HepG2 (cell line): ENCODE results near the gene MTHFR. TPM values are rescaled to one million over a fixed set of nuclear protein-coding genes. Genes with fewer than 3 reads are reported as not detected.

ENCODE experiments used
- ATAC-seq: fragments of 200-7000 bp; cut with Tn5 transposase; 3 replicates; pipeline ENCODE4 v1.9.1; 2020; ENCODE audit warnings: mild to moderate bottlenecking, moderate library complexity
- BruUV-seq: library from RNA; stranded (reverse); fragments of 400-500 nt; replicated peaks from 2 replicates; lab custom pipeline; 2021; lab: Mats Ljungman, UMichigan
- CTCF ChIA-PET: fragments of 300-600 bp; formaldehyde crosslinking; extraction: SDS; loops from one replicate; lab custom pipeline; 2021; ENCODE audit warnings: low total read pairs, inconsistent platforms, low intra/inter-chr PET ratio; lab: Yijun Ruan, JAX
- POLR2A ChIA-PET: fragments of 350-600 bp; sonication (Branson Sonifier 250); formaldehyde crosslinking; loops from one replicate; lab custom pipeline; 2020; ENCODE audit warnings: antibody characterized with exemption, inconsistent platforms; lab: Yijun Ruan, JAX
- DNase-seq: peaks from one replicate; pipeline ENCODE4 v3.0.0-alpha.2; 2015; ENCODE audit warnings: low spot score
- FAIRE-seq: peaks from 3 replicates; lab custom pipeline; 2011; peaks lifted over from hg19 to GRCh38; lab: Jason Lieb, UNC
- H2AFZ ChIP-seq: one replicate; pipeline ENCODE4 v1.6.1; 2011; ENCODE audit warnings: low read length, inconsistent platforms
- H3K27ac ChIP-seq: fragments of 300-600 bp; 3 replicates; pipeline ENCODE4 v1.8.0; 2011; ENCODE audit warnings: mixed run types, mild to moderate bottlenecking, mixed read lengths, low read length, inconsistent platforms; ENCODE audit not compliant: insufficient read depth; ENCODE audit errors: extremely low read length
- H3K27me3 ChIP-seq, 2 experiments: fragments of 200-600 bp in 1 of 2; 2 replicates in 1 of 2; 3 replicates in 1 of 2; pipeline versions ENCODE4 v1.6.0 to v1.8.0; 2011; ENCODE audit warnings: low read length in 2 of 2, mild to moderate bottlenecking in 2 of 2, moderate library complexity in 2 of 2, inconsistent platforms in 1 of 2; ENCODE audit not compliant: insufficient read depth in 2 of 2, control insufficient read depth in 1 of 2
- H3K36me3 ChIP-seq, 2 experiments: fragments of 200-600 bp in 1 of 2; replicated peaks in 1 of 2; 2 replicates in 1 of 2; 3 replicates in 1 of 2; pipeline versions ENCODE4 v1.5.1 to v1.8.0; 2011; ENCODE audit warnings: low read length in 2 of 2, inconsistent platforms in 1 of 2; ENCODE audit not compliant: insufficient read depth in 2 of 2, control insufficient read depth in 1 of 2
- H3K4me1 ChIP-seq: 2 replicates; pipeline ENCODE4 v1.5.1; 2012; ENCODE audit warnings: low read length, inconsistent platforms; ENCODE audit not compliant: insufficient read depth
- H3K4me2 ChIP-seq: 2 replicates; pipeline ENCODE4 v1.6.0; 2011; ENCODE audit warnings: low read depth, low read length, inconsistent platforms
- H3K4me3 ChIP-seq, 3 experiments: fragments of 200-600 bp in 1 of 3; sonication (generic), shearing (Covaris generic) in 1 of 3; replicated peaks in 1 of 3; 2 replicates each; pipeline ENCODE4 v1.5.1; 2011 to 2016; ENCODE audit warnings: low read length in 3 of 3, inconsistent platforms in 2 of 3, low read depth in 2 of 3, mild to moderate bottlenecking in 2 of 3, control low read depth in 1 of 3, mixed read lengths in 1 of 3; ENCODE audit not compliant: insufficient read depth in 1 of 3
- H3K79me2 ChIP-seq: one replicate; pipeline ENCODE4 v1.6.1; 2011; ENCODE audit warnings: low read length, inconsistent platforms; ENCODE audit not compliant: insufficient read depth
- H3K9ac ChIP-seq: 2 replicates; pipeline ENCODE4 v1.6.0; 2011; ENCODE audit warnings: mild to moderate bottlenecking, low read depth, low read length, inconsistent platforms; ENCODE audit not compliant: insufficient read depth
- H3K9me3 ChIP-seq: 2 replicates; pipeline ENCODE4 v1.5.1; 2012; ENCODE audit warnings: mild to moderate bottlenecking, low read length
- H4K20me1 ChIP-seq: 2 replicates; pipeline ENCODE4 v1.6.0; 2011; ENCODE audit warnings: inconsistent platforms, mild to moderate bottlenecking, low read length, moderate library complexity; ENCODE audit not compliant: insufficient read depth
- CHD4 ChIP-seq: fragments of 200-600 bp; sonication (generic); IDR thresholded peaks from 2 replicates; pipeline ENCODE4 v1.7.0; 2017; ENCODE audit warnings: mild to moderate bottlenecking, low read length, borderline replicate concordance
- ZNF629 ChIP-seq: sonication (generic); formaldehyde crosslinking; conservative IDR thresholded peaks from 2 replicates; pipeline ENCODE4 v1.5.0; 2020; ENCODE audit warnings: missing genetic modification reagents
- WGBS: methylation state at CpG from one replicate; pipeline ENCODE4 v1.1.6; 2017; ENCODE audit warnings: low lambda C conversion rate; 5-methylcytosine and 5-hydroxymethylcytosine counted together
- in situ Hi-C: cut with HindIII; loops from 2 replicates; pipeline ENCODE4 v1.10.0; 2017; ENCODE audit warnings: low pct_unique_long_range_greater_than_20kb; ENCODE audit not compliant: extremely low pct_ligation_motif_present
- intact Hi-C: fragments of 100-400 bp; cut with micrococcal nuclease; formaldehyde crosslinking; loops from one replicate; pipeline ENCODE4 v1.10.0; 2022; ENCODE audit not compliant: unreplicated experiment
- polyA plus RNA-seq, 8 experiments: library from polyadenylated mRNA; depleted of rRNA in 3 of 8; stranded (reverse) in 7 of 8; unstranded in 1 of 8; fragments of >200 nt; fragmentation: Illumina TruSeq in 4 of 8; extraction: Trizol in 4 of 8; gene quantifications; 2 replicates each; pipeline versions ENCODE4 v1.2.1 to v1.2.3, GENCODE V29; 2011 to 2016; ENCODE audit warnings: low read depth in 4 of 8, missing spikeins in 1 of 8, mixed read lengths in 1 of 8; ENCODE audit not compliant: insufficient read depth in 1 of 8
- total RNA-seq, 5 experiments: library from RNA; depleted of rRNA; stranded (reverse); fragments of >200 nt; fragmentation: Illumina TruSeq; extraction: Trizol; gene quantifications; 2 replicates each; pipeline ENCODE4 v1.2.3, GENCODE V29; 2016; ENCODE audit warnings: low read depth in 1 of 5
- TF ChIP-seq, protein P1 (sequence below): sonication (generic); formaldehyde crosslinking; conservative IDR thresholded peaks from 2 replicates; pipeline ENCODE4 v1.8.0; 2022; ENCODE audit warnings: low read depth, missing genetic modification reagents
- TF ChIP-seq, protein P2 (sequence below): sonication (generic); formaldehyde crosslinking; IDR thresholded peaks from 2 replicates; pipeline ENCODE4 v1.4.0; 2020; ENCODE audit warnings: mild to moderate bottlenecking, missing genetic modification reagents

The MTHFR gene
- total and polyA plus RNA-seq, 2 of the 13 experiments (the other 11 are each of a cell fraction or from before 2014, with no cell fraction given): 3.8 to 8.2 TPM

DNA sequence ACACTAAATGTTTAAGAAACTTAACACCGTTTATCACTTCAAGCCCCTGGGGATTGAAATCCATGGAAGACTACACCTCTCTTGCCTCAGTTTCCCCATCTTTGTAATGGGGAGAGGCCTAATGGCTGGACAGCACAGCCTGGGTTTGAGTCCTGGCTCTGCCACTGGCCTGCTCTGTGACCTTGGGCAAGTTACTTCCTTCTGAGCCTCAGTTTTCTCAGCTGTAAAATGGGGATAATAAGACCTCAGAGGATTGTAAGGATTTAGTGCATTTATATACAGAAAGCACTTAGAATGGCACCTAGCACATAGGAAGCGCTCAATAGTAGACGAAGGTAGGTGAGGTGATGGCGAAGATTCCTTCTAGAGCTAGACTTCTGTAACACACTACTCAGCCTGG, 64.3 kb downstream of the MTHFR start:
- 100% methylated on average over 4 of the region's 4 CpGs for WGBS
- ChIA-PET CTCF (no interaction called here), POLR2A (no interaction called here)
- Histone ChIP-seq H3K4me2 (no peak overlapping the region), H3K4me3 (no peak overlapping the region), H3K27me3 (no peaks in the 10 kb centered on the region), H3K27ac (no peak overlapping the region), H2AFZ (no peak overlapping the region), H4K20me1 (no peaks in the 10 kb centered on the region), H3K4me1 (peaks cover 27% of the 10 kb centered on the region), H3K36me3 (peaks cover 0 to 1% of the 10 kb centered on the region in 2 experiments; a peak in 1 of 5 replicates), H3K9me3 (no peaks in the 10 kb centered on the region), H3K79me2 (no peaks in the 10 kb centered on the region), H3K9ac (no peak overlapping the region)
- TF ChIP-seq ZNF629 (CRISPR knock-in tag) (peak; percentile 85), CHD4 (peak; percentile 66; the same call in 1 of the 2 replicates)
- TF ChIP-seq, protein P1, sequence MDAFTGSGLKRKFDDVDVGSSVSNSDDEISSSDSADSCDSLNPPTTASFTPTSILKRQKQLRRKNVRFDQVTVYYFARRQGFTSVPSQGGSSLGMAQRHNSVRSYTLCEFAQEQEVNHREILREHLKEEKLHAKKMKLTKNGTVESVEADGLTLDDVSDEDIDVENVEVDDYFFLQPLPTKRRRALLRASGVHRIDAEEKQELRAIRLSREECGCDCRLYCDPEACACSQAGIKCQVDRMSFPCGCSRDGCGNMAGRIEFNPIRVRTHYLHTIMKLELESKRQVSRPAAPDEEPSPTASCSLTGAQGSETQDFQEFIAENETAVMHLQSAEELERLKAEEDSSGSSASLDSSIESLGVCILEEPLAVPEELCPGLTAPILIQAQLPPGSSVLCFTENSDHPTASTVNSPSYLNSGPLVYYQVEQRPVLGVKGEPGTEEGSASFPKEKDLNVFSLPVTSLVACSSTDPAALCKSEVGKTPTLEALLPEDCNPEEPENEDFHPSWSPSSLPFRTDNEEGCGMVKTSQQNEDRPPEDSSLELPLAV: no peak
- TF ChIP-seq, protein P2, sequence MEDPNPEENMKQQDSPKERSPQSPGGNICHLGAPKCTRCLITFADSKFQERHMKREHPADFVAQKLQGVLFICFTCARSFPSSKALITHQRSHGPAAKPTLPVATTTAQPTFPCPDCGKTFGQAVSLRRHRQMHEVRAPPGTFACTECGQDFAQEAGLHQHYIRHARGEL (CRISPR knock-in tag): no peak
- FAIRE-seq (no peak), ATAC-seq (no peak), DNase-seq (no peak)
- in situ Hi-C loops: no loop called here
- BruUV-seq: no TSS peak
- intact Hi-C loops: no loop called here
